DOHH2 (cell line): Measurements from ENCODE around the gene PDGFD.

Experiments used
- EZH2phosphoT487 ChIP-seq: fragments of 200-600 bp; sonication (generic); IDR thresholded peaks from 2 replicates; pipeline ENCODE4 v1.6.1; 2017; ENCODE audit warnings: borderline replicate concordance, mild to moderate bottlenecking, antibody characterized with exemption, low read length, moderate library complexity, mixed read lengths
- TF ChIP-seq, protein P1 (sequence below): fragments of 200-600 bp; sonication (generic); IDR thresholded peaks from one replicate; pipeline ENCODE4 v1.5.1; 2014; ENCODE audit warnings: antibody characterized with exemption, mild to moderate bottlenecking, low read depth, low read length; ENCODE audit not compliant: poor library complexity, severe bottlenecking

DNA sequence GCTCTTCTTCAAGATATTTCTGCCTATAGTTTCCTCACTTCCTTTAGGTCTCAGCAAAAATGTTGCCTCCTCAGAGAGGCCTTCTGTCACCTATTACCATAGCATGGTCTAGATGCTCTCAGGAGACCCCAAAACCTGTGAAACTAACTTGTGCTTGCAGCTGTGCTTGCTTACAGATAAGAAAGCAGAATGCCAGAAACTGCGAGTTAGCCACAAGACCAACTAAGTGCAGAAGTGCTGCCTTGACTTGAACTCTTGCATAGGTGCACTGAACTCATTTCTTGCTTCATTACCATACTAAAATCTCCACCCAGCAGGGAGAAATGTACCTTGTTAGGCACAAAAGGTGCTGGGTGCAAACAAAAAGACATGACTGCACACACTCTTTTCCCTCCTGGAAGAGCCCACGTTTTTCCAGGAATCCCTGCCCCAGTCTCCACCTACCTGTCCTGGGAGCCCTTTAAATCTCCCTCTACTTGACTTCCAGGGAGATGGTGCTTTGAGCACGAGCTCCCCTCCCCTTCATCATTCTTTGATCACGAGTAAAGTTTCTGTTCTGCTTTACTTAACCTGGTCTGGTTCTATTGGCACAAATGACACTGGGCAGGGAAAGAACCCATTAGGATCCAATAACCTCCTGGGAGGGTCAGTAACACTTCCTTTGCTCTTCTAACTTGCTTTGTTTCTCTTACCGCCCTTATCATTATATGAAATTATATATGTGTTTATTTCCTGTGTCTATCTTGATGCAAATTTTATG lies 265.2 kb downstream of the PDGFD start:
- TF ChIP-seq, protein P1, sequence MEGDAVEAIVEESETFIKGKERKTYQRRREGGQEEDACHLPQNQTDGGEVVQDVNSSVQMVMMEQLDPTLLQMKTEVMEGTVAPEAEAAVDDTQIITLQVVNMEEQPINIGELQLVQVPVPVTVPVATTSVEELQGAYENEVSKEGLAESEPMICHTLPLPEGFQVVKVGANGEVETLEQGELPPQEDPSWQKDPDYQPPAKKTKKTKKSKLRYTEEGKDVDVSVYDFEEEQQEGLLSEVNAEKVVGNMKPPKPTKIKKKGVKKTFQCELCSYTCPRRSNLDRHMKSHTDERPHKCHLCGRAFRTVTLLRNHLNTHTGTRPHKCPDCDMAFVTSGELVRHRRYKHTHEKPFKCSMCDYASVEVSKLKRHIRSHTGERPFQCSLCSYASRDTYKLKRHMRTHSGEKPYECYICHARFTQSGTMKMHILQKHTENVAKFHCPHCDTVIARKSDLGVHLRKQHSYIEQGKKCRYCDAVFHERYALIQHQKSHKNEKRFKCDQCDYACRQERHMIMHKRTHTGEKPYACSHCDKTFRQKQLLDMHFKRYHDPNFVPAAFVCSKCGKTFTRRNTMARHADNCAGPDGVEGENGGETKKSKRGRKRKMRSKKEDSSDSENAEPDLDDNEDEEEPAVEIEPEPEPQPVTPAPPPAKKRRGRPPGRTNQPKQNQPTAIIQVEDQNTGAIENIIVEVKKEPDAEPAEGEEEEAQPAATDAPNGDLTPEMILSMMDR: no peak
- TF ChIP-seq EZH2phosphoT487: no peak
